EH (cell line): ENCODE data around the gene FOXK2.

ENCODE experiments used
- DNase-seq: peaks from one replicate; pipeline ENCODE4 v3.0.0-alpha.2; 2015; ENCODE audit warnings: low read depth

FOXK2 gene

GRCh38 chr17:82590216-82590615, 70.7 kb downstream of the FOXK2 start:
- no peak for DNase-seq

- no peak for DNase-seq
These were observed 71.5 kb downstream of the FOXK2 start for GRCh38 chr17:82590881-82591539.

GRCh38 chr17:82592289-82592766, 72.8 kb downstream of the FOXK2 start:
- DNase-seq = no peak

GRCh38 chr17:82592767-82593589, 73.4 kb downstream of the FOXK2 start:
- DNase-seq = peak; percentile 86

- no peak for DNase-seq
These were observed 74.1 kb downstream of the FOXK2 start for GRCh38 chr17:82593590-82594087.

GRCh38 chr17:82594571-82594970, 75.0 kb downstream of the FOXK2 start:
- DNase-seq = no peak

GRCh38 chr17:82595893-82596292, 76.4 kb downstream of the FOXK2 start:
- DNase-seq = no peak

- DNase-seq = no peak
These were observed 76.8 kb downstream of the FOXK2 start for GRCh38 chr17:82596296-82596695.

- DNase-seq = no peak
These were observed 77.5 kb downstream of the FOXK2 start for GRCh38 chr17:82596837-82597672.

- peak; percentile 39 for DNase-seq
These were observed 79.0 kb downstream of the FOXK2 start for GRCh38 chr17:82598256-82599119.

- DNase-seq = no peak
These were observed 80.4 kb downstream of the FOXK2 start for GRCh38 chr17:82599674-82600661.

- no peak for DNase-seq
These were observed 81.4 kb downstream of the FOXK2 start for GRCh38 chr17:82600731-82601446.

GRCh38 chr17:82601447-82602000, 82.0 kb downstream of the FOXK2 start:
- DNase-seq = no peak

- DNase-seq = no peak
These were observed 83.0 kb downstream of the FOXK2 start for GRCh38 chr17:82602487-82602886.

GRCh38 chr17:82602986-82603710, 83.6 kb downstream of the FOXK2 start:
- no peak for DNase-seq

GRCh38 chr17:82603981-82604448, 84.5 kb downstream of the FOXK2 start:
- DNase-seq = no peak

- no peak for DNase-seq
These were observed 85.0 kb downstream of the FOXK2 start for GRCh38 chr17:82604532-82604931.

GRCh38 chr17:82605939-82606600, 86.5 kb downstream of the FOXK2 start:
- DNase-seq = no peak
